Calu3 (cell line): ENCODE data around the gene PLEKHM2. TPM values are rescaled to one million over a fixed set of nuclear protein-coding genes. Genes with fewer than 3 reads are reported as not detected.
"Not testable (repeated sequence)": the region's sequence is repeated elsewhere in the genome, so short reads cannot be mapped to it uniquely, and the experiment has no call there.

ENCODE experiments used
- BruUV-seq: library from RNA; stranded (reverse); fragments of 400-500 nt; replicated peaks from 2 replicates; lab custom pipeline; 2021; lab: Mats Ljungman, UMichigan
- CTCF ChIA-PET: fragments of 300-600 bp; sonication (Branson Sonifier 250); formaldehyde crosslinking; loops from one replicate; lab custom pipeline; 2022; ENCODE audit warnings: antibody characterized with exemption; lab: Charles Lee
- DNase-seq: peaks from one replicate; pipeline ENCODE4 v3.0.0; 2022
- H3K27ac Mint-ChIP-seq: one replicate; pipeline ENCODE4 v1.8.0; 2022; ENCODE audit warnings: mixed read lengths; ENCODE audit not compliant: unreplicated experiment
- H3K27me3 Mint-ChIP-seq: one replicate; pipeline ENCODE4 v1.8.0; 2022; ENCODE audit warnings: mixed read lengths; ENCODE audit not compliant: unreplicated experiment
- H3K36me3 Mint-ChIP-seq: one replicate; pipeline ENCODE4 v1.8.0; 2022; ENCODE audit warnings: mild to moderate bottlenecking, moderate library complexity, mixed read lengths; ENCODE audit not compliant: insufficient read depth, unreplicated experiment
- H3K4me1 Mint-ChIP-seq: one replicate; pipeline ENCODE4 v1.8.0; 2022; ENCODE audit warnings: mild to moderate bottlenecking, low read depth, mixed read lengths; ENCODE audit not compliant: unreplicated experiment
- H3K4me3 Mint-ChIP-seq: one replicate; pipeline ENCODE4 v1.8.0; 2022; ENCODE audit warnings: mild to moderate bottlenecking, low read depth, moderate library complexity, mixed read lengths; ENCODE audit not compliant: unreplicated experiment
- H3K9me3 Mint-ChIP-seq: one replicate; pipeline ENCODE4 v1.8.0; 2022; ENCODE audit warnings: low read depth, mixed read lengths; ENCODE audit not compliant: unreplicated experiment
- CTCF ChIP-seq: fragments of 200-600 bp; IDR thresholded peaks from one replicate; pipeline ENCODE4 v1.8.0; 2022; ENCODE audit warnings: antibody characterized with exemption; ENCODE audit not compliant: unreplicated experiment
- intact Hi-C: fragments of 100-400 bp; cut with micrococcal nuclease; formaldehyde crosslinking; loops from one replicate; pipeline ENCODE4 v1.10.0; 2022; ENCODE audit not compliant: unreplicated experiment
- total RNA-seq: library from RNA; stranded (reverse); gene quantifications from 2 replicates; pipeline ENCODE4 v1.2.3, GENCODE V29; 2022

Gene PLEKHM2
- total RNA-seq, 1 experiment from 2014 or later: 30.4 TPM

GRCh38 chr1:15639931-15640330, 44.2 kb upstream of the PLEKHM2 start:
- Mint-ChIP-seq H3K9me3 (no peaks in the 10 kb centered on the region), H3K27me3 (no peaks in the 10 kb centered on the region), H3K4me1 (no peaks in the 10 kb centered on the region), H3K4me3 (no peak overlapping the region), H3K36me3 (peaks cover 19% of the 10 kb centered on the region), H3K27ac (no peak overlapping the region)
- BruUV-seq: no TSS peak
- CTCF ChIA-PET: no interaction called here
- no peak for DNase-seq
- TF ChIP-seq CTCF: no peak
- intact Hi-C loops: no loop called here

GRCh38 chr1:15640667-15641066, 43.5 kb upstream of the PLEKHM2 start:
- CTCF ChIA-PET: no interaction called here
- H3K27ac Mint-ChIP-seq: no peak overlapping the region
- H3K4me3 Mint-ChIP-seq: no peak overlapping the region
- H3K9me3 Mint-ChIP-seq: no peaks in the 10 kb centered on the region
- no peak for TF ChIP-seq CTCF
- no peaks in the 10 kb centered on the region for H3K27me3 Mint-ChIP-seq
- intact Hi-C loops: no loop called here
- BruUV-seq: no TSS peak
- H3K4me1 Mint-ChIP-seq: no peaks in the 10 kb centered on the region
- no peak for DNase-seq
- H3K36me3 Mint-ChIP-seq: peaks cover 25% of the 10 kb centered on the region

GRCh38 chr1:15649937-15650336, 34.2 kb upstream of the PLEKHM2 start:
- BruUV-seq: no TSS peak
- intact Hi-C loops: no loop called here
- no peaks in the 10 kb centered on the region for H3K4me1 Mint-ChIP-seq
- DNase-seq: no peak
- peaks cover 30% of the 10 kb centered on the region for H3K36me3 Mint-ChIP-seq
- H3K27me3 Mint-ChIP-seq: no peaks in the 10 kb centered on the region
- no peak overlapping the region for H3K27ac Mint-ChIP-seq
- H3K4me3 Mint-ChIP-seq: no peak overlapping the region
- no peaks in the 10 kb centered on the region for H3K9me3 Mint-ChIP-seq
- CTCF ChIA-PET: no interaction called here
- TF ChIP-seq CTCF: no peak

GRCh38 chr1:15650433-15650832, 33.7 kb upstream of the PLEKHM2 start:
- Mint-ChIP-seq H3K36me3 (peaks cover 25% of the 10 kb centered on the region), H3K27ac (no peak overlapping the region), H3K4me1 (no peaks in the 10 kb centered on the region), H3K27me3 (no peaks in the 10 kb centered on the region), H3K9me3 (no peaks in the 10 kb centered on the region), H3K4me3 (no peak overlapping the region)
- CTCF ChIA-PET: no interaction called here
- no peak for TF ChIP-seq CTCF
- no peak for DNase-seq
- no TSS peak for BruUV-seq
- intact Hi-C loops: no loop called here

- DNase-seq, H3K27me3 Mint-ChIP-seq, BruUV-seq, H3K4me3 Mint-ChIP-seq, H3K9me3 Mint-ChIP-seq, CTCF ChIA-PET, H3K4me1 Mint-ChIP-seq, intact Hi-C loops, H3K27ac Mint-ChIP-seq: not testable (repeated sequence)
- H3K36me3 Mint-ChIP-seq: peaks cover 24% of the 10 kb centered on the region
These were observed 32.0 kb upstream of the PLEKHM2 start for GRCh38 chr1:15652130-15652529.
